Activated naive CD8-positive, alpha-beta T cell treated with anti-CD3 and anti-CD28 coated beads for 36 hours (primary cell): ENCODE results near the gene CIAO2A. TPM values are rescaled to one million over a fixed set of nuclear protein-coding genes. Genes with fewer than 3 reads are reported as not detected.
A peak's percentile ranks its signal among the peaks of the same experiment; 100 is the strongest.

ENCODE experiments used
- DNase-seq: peaks from one replicate; pipeline ENCODE4 v3.0.0; 2021
- H3K27ac Mint-ChIP-seq: one replicate; pipeline ENCODE4 v1.8.0; 2022; ENCODE audit warnings: mild to moderate bottlenecking, moderate library complexity, mixed read lengths
- H3K27me3 Mint-ChIP-seq: one replicate; pipeline ENCODE4 v1.8.0; 2022; ENCODE audit warnings: mild to moderate bottlenecking, mixed read lengths
- H3K36me3 Mint-ChIP-seq: one replicate; pipeline ENCODE4 v1.8.0; 2021; ENCODE audit warnings: mild to moderate bottlenecking, mixed read lengths
- H3K4me1 Mint-ChIP-seq: one replicate; pipeline ENCODE4 v1.8.0; 2021; ENCODE audit warnings: mixed read lengths
- H3K4me3 Mint-ChIP-seq: one replicate; pipeline ENCODE4 v1.8.0; 2022; ENCODE audit warnings: mild to moderate bottlenecking, moderate library complexity, mixed read lengths
- H3K9me3 Mint-ChIP-seq: one replicate; pipeline ENCODE4 v1.8.0; 2022; ENCODE audit warnings: mixed read lengths
- total RNA-seq, 2 experiments: library from RNA; stranded (reverse); gene quantifications; one replicate each; pipeline ENCODE4 v1.2.3, GENCODE V29; 2021

CIAO2A gene
- total RNA-seq, 2 experiments from 2014 or later, result 95.2 to 99.2 TPM

GRCh38 chr15:64045774-64046420, 47.7 kb downstream of the CIAO2A start:
- Mint-ChIP-seq H3K4me3 (peak overlapping the region; percentile 44), H3K4me1 (peaks cover 9% of the 10 kb centered on the region), H3K27me3 (peaks cover 26% of the 10 kb centered on the region), H3K9me3 (no peaks in the 10 kb centered on the region), H3K27ac (no peak overlapping the region), H3K36me3 (no peaks in the 10 kb centered on the region)
- DNase-seq, result no peak

DNA sequence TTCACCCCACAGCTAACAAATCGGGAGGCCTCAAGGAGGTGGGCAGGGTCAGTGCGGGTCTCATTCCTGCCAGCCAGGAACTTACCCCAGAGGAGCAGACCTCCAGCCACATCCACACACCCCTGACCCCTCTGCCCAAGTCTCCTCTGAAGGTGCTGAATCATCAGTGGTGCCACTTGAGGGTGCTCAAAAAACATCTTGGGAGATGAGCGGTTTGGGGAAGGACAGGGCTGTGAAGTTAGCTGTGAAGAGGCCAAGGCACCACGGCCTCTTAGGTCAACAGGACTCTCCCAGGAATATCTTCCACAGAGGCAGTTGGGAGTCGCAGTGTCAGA, 48.6 kb downstream of the CIAO2A start:
- H3K4me1 Mint-ChIP-seq, result peaks cover 6% of the 10 kb centered on the region
- no peak for DNase-seq
- H3K36me3 Mint-ChIP-seq, result no peaks in the 10 kb centered on the region
- peaks cover 26% of the 10 kb centered on the region for H3K27me3 Mint-ChIP-seq
- no peak overlapping the region for H3K27ac Mint-ChIP-seq
- no peaks in the 10 kb centered on the region for H3K9me3 Mint-ChIP-seq
- H3K4me3 Mint-ChIP-seq, result no peak overlapping the region

- Mint-ChIP-seq H3K27ac (no peak overlapping the region), H3K4me1 (peaks cover 6% of the 10 kb centered on the region), H3K27me3 (peaks cover 26% of the 10 kb centered on the region), H3K36me3 (no peaks in the 10 kb centered on the region), H3K9me3 (no peaks in the 10 kb centered on the region), H3K4me3 (no peak overlapping the region)
- DNase-seq, result no peak
Observed at GRCh38 chr15:64044300-64045100, 49.1 kb downstream of the CIAO2A start.

DNA sequence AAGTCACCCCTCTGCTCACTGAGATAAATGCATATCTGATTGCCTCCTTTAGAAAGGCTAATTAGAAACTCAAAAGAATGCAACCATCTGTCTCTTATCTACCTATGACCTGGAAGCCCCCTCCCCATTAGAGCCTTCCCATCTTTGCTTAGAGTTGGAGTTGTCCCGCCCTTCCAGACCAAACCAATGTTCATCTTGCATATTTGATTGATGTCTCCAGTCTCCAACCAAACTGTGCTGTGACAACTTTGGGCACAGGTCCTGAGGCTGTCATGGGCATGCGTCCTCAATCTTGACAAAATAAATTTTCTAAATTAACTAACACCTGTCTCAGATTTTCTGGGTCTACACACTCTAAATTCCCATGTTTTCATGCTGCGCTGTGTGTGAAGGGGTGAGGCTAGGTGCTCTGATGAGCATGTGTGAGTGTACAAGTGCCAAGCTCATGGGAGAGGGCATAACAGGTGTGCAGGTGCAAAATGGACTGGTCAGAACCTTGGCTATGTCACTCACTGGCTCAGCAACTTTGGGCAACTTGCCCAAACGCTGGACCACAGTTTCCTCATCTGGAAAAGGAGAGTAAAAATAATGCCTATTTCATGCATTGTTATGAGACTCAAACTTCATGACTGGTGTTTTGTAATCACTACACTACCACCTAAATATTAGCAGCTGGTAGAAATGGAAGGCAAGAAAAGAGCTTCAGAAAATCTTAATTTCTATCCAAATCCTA, 54.6 kb downstream of the CIAO2A start:
- Mint-ChIP-seq H3K4me3 (no peak overlapping the region), H3K4me1 (no peaks in the 10 kb centered on the region), H3K27ac (no peak overlapping the region), H3K27me3 (no peaks in the 10 kb centered on the region), H3K36me3 (no peaks in the 10 kb centered on the region), H3K9me3 (no peaks in the 10 kb centered on the region)
- no peak for DNase-seq

- Mint-ChIP-seq H3K36me3 (no peaks in the 10 kb centered on the region), H3K27ac (no peak overlapping the region), H3K9me3 (no peaks in the 10 kb centered on the region), H3K4me3 (no peak overlapping the region), H3K27me3 (no peaks in the 10 kb centered on the region), H3K4me1 (no peaks in the 10 kb centered on the region)
- DNase-seq, result no peak
Observed at GRCh38 chr15:64037966-64038365, 55.7 kb downstream of the CIAO2A start.

DNA sequence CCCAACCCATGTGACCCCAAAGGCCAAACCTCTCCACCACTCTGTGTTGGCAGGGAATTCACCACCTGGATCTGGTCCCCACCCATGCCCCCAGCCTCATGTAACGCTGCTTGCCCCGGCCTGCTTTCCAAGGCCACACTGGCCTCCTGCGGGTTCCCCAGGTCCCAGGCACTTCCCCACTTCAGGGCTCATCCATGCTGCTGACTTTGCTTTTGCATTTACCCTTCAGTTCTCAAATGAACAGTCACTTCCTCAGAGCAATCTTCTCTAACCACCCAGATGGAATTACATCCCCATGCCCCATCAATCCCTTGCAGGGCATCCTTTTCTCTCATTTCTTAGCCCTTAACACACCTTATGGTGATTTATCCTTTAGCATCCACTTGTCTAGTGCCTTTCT, 56.5 kb downstream of the CIAO2A start:
- Mint-ChIP-seq H3K27me3 (no peaks in the 10 kb centered on the region), H3K36me3 (no peaks in the 10 kb centered on the region)

DNA sequence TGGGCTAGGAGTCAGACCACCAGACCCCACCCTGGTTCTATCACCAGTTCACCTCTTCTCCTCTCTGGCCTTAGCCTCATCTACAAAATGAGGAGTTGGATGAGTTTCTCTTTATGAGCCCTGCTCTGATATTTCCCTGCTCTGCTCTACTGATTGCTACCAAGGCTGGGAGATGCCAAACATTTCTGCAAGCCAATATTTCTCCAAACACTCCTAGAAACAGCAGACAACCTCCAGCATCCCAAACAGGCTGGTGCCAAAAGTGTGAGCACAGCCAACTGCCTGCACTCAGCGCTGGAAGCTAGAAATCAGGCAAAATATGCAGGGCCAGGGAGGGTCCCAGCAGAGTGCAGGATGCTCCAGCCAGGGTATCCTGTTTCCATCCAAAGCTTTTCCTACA, 58.1 kb downstream of the CIAO2A start:
- H3K4me3 Mint-ChIP-seq, result no peak overlapping the region
- no peaks in the 10 kb centered on the region for H3K27me3 Mint-ChIP-seq
- DNase-seq, result no peak
- H3K9me3 Mint-ChIP-seq, result no peaks in the 10 kb centered on the region
- H3K36me3 Mint-ChIP-seq, result no peaks in the 10 kb centered on the region
- no peak overlapping the region for H3K27ac Mint-ChIP-seq
- H3K4me1 Mint-ChIP-seq, result peaks cover 6% of the 10 kb centered on the region

More for the DNA sequence above, 56.5 kb downstream of the CIAO2A start:
- Mint-ChIP-seq H3K9me3 (no peaks in the 10 kb centered on the region), H3K27ac (no peak overlapping the region), H3K4me1 (peaks cover 4% of the 10 kb centered on the region), H3K4me3 (no peak overlapping the region)
- no peak for DNase-seq

DNA sequence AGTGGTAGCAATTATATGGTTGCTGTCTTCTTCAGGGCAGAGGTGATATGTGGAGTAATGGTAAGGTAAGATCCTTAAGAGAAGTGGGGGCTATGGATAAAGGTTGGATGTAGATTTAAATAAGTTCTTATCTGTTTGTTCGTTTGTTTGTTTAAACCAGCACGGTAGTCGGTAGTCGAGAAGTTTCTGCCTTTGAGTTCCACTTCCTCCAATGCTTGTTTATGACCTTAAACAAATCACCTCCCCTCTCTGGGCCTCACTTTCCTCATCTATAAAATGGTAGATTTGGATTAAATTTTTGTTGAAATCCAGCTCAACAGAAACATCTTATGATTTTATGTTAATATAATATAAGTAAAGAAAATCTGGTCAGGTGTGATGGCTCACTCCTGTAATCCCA, 59.1 kb downstream of the CIAO2A start:
- Mint-ChIP-seq H3K36me3 (no peaks in the 10 kb centered on the region), H3K27ac (no peak overlapping the region), H3K27me3 (no peaks in the 10 kb centered on the region), H3K9me3 (no peaks in the 10 kb centered on the region), H3K4me1 (peaks cover 9% of the 10 kb centered on the region), H3K4me3 (no peak overlapping the region)
- DNase-seq, result no peak

- no peaks in the 10 kb centered on the region for H3K9me3 Mint-ChIP-seq
Observed at GRCh38 chr15:64032329-64032728, 61.3 kb downstream of the CIAO2A start.

DNA sequence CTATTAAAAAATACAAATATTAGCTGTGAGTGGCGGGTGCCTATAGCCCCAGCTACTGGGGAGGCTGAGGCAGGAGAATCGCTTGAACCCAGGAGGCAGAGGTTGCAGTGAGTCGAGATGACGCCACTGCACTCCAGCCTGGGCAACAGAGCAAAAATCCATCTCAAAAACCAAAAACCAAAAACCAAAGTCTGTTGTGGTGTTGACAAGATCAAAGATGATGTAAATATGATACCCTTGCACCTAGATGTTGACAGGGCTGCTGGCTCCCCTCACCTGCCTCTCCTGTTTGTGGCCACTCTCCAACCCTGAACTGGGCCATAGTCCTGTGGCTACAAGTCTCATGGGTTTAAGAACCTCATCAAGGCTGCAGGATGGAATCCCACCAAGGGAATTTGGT, 63.5 kb downstream of the CIAO2A start:
- Mint-ChIP-seq H3K4me3 (no peak overlapping the region), H3K36me3 (no peaks in the 10 kb centered on the region), H3K27ac (no peak overlapping the region), H3K27me3 (no peaks in the 10 kb centered on the region), H3K4me1 (peaks cover 20% of the 10 kb centered on the region), H3K9me3 (no peaks in the 10 kb centered on the region)
- DNase-seq, result no peak

More at GRCh38 chr15:64032329-64032728, 61.3 kb downstream of the CIAO2A start:
- Mint-ChIP-seq H3K4me1 (peaks cover 20% of the 10 kb centered on the region), H3K36me3 (no peaks in the 10 kb centered on the region), H3K27ac (no peak overlapping the region), H3K27me3 (no peaks in the 10 kb centered on the region), H3K4me3 (no peak overlapping the region)
- DNase-seq, result no peak

- H3K27ac Mint-ChIP-seq, result no peak overlapping the region
- H3K27me3 Mint-ChIP-seq, result no peaks in the 10 kb centered on the region
- H3K9me3 Mint-ChIP-seq, result no peaks in the 10 kb centered on the region
- H3K4me3 Mint-ChIP-seq, result no peak overlapping the region
- H3K4me1 Mint-ChIP-seq, result peaks cover 20% of the 10 kb centered on the region
- H3K36me3 Mint-ChIP-seq, result no peaks in the 10 kb centered on the region
- DNase-seq, result no peak
Observed at GRCh38 chr15:64029633-64030032, 64.0 kb downstream of the CIAO2A start.

- H3K4me1 Mint-ChIP-seq, result peaks cover 20% of the 10 kb centered on the region
- no peak for DNase-seq
- no peak overlapping the region for H3K27ac Mint-ChIP-seq
- no peaks in the 10 kb centered on the region for H3K36me3 Mint-ChIP-seq
- no peak overlapping the region for H3K4me3 Mint-ChIP-seq
- no peaks in the 10 kb centered on the region for H3K9me3 Mint-ChIP-seq
- no peaks in the 10 kb centered on the region for H3K27me3 Mint-ChIP-seq
Observed at GRCh38 chr15:64029110-64029509, 64.5 kb downstream of the CIAO2A start.

DNA sequence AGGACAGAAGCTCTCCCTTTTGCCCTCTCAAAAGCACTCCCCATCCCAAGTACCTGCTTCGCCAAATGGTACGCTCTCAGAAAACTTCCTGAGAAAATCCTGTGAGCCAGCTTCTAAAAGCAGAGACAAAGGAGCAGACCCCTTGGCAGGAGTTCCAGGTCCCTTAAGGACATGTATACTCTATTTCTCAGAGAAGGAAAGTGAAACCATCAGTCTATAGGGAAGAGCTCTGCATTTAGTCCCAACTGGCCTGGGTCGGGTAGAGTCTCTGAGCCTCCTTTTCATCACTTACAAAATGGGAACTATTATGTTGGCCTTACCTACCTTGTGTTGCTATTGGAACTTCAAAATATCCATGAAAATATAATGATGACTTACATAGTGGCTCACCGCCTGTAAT, 67.0 kb downstream of the CIAO2A start:
- no peaks in the 10 kb centered on the region for H3K9me3 Mint-ChIP-seq
- no peaks in the 10 kb centered on the region for H3K36me3 Mint-ChIP-seq
- H3K4me1 Mint-ChIP-seq, result peaks cover 14% of the 10 kb centered on the region
- no peak for DNase-seq
- H3K27me3 Mint-ChIP-seq, result no peaks in the 10 kb centered on the region
- H3K4me3 Mint-ChIP-seq, result no peak overlapping the region
- H3K27ac Mint-ChIP-seq, result no peak overlapping the region

- Mint-ChIP-seq H3K36me3 (no peaks in the 10 kb centered on the region), H3K27ac (no peak overlapping the region), H3K27me3 (no peaks in the 10 kb centered on the region), H3K4me3 (no peak overlapping the region), H3K9me3 (no peaks in the 10 kb centered on the region), H3K4me1 (peaks cover 9% of the 10 kb centered on the region)
- DNase-seq, result no peak
Observed at GRCh38 chr15:64024172-64025050, 69.2 kb downstream of the CIAO2A start.

GRCh38 chr15:64023220-64023619, 70.4 kb downstream of the CIAO2A start:
- Mint-ChIP-seq H3K27me3 (no peaks in the 10 kb centered on the region), H3K36me3 (no peaks in the 10 kb centered on the region), H3K4me1 (peaks cover 3% of the 10 kb centered on the region), H3K4me3 (no peak overlapping the region), H3K27ac (no peak overlapping the region), H3K9me3 (no peaks in the 10 kb centered on the region)
- no peak for DNase-seq
